Mesendoderm (in vitro differentiated cells): ENCODE results near the gene TOMM5.

Experiments used
- DNase-seq: peaks from one replicate; pipeline ENCODE4 v3.0.0; 2013
- H2AK5ac ChIP-seq: 2 replicates; pipeline ENCODE4 v1.6.1; 2013; ENCODE audit warnings: low read length, inconsistent platforms
- H2BK120ac ChIP-seq: 2 replicates; pipeline ENCODE4 v1.6.1; 2013; ENCODE audit warnings: low read depth, mild to moderate bottlenecking, low read length, moderate library complexity, mixed read lengths
- H2BK15ac ChIP-seq: replicated peaks from 2 replicates; pipeline ENCODE4 v1.6.1; 2013; ENCODE audit warnings: low read depth, mild to moderate bottlenecking, moderate library complexity
- H2BK5ac ChIP-seq: 2 replicates; pipeline ENCODE4 v1.6.1; 2013; ENCODE audit warnings: low read length, inconsistent platforms
- H3K18ac ChIP-seq: 2 replicates; pipeline ENCODE4 v1.6.1; 2013; ENCODE audit warnings: mild to moderate bottlenecking, low read length, mixed read lengths
- H3K23ac ChIP-seq: one replicate; pipeline ENCODE4 v1.6.1; 2013; ENCODE audit warnings: low read length
- H3K27ac ChIP-seq: 2 replicates; pipeline ENCODE4 v1.5.1; 2013; ENCODE audit warnings: low read depth, mild to moderate bottlenecking, inconsistent platforms, low read length, moderate library complexity
- H3K27me3 ChIP-seq: 2 replicates; pipeline ENCODE4 v1.6.1; 2013; ENCODE audit warnings: low read length, control low read depth, mild to moderate bottlenecking, inconsistent platforms; ENCODE audit not compliant: insufficient read depth, poor library complexity
- H3K36me3 ChIP-seq: 2 replicates; pipeline ENCODE4 v1.6.1; 2013; ENCODE audit warnings: low read length, inconsistent platforms; ENCODE audit not compliant: control insufficient read depth, insufficient read depth
- H3K4ac ChIP-seq: one replicate; pipeline ENCODE4 v1.6.1; 2013; ENCODE audit warnings: low read depth, mild to moderate bottlenecking, low read length, moderate library complexity
- H3K4me1 ChIP-seq: 2 replicates; pipeline ENCODE4 v1.6.1; 2013; ENCODE audit warnings: low read depth, low read length, inconsistent platforms; ENCODE audit not compliant: control insufficient read depth
- H3K4me2 ChIP-seq: 2 replicates; pipeline ENCODE4 v1.6.1; 2013; ENCODE audit warnings: low read length
- H3K4me3 ChIP-seq: 2 replicates; pipeline ENCODE4 v1.5.1; 2013; ENCODE audit warnings: mild to moderate bottlenecking, low read length
- H3K56ac ChIP-seq: one replicate; pipeline ENCODE4 v1.6.1; 2013; ENCODE audit warnings: low read length
- H3K79me1 ChIP-seq: 2 replicates; pipeline ENCODE4 v1.6.1; 2013; ENCODE audit warnings: low read length, inconsistent platforms
- H3K79me2 ChIP-seq: 2 replicates; pipeline ENCODE4 v1.6.1; 2013; ENCODE audit warnings: mild to moderate bottlenecking, low read length; ENCODE audit not compliant: control insufficient read depth, insufficient read depth
- H3K9ac ChIP-seq: 2 replicates; pipeline ENCODE4 v1.6.1; 2013; ENCODE audit warnings: low read length, inconsistent platforms
- H4K5ac ChIP-seq: one replicate; pipeline ENCODE4 v1.6.1; 2013; ENCODE audit warnings: low read length
- H4K8ac ChIP-seq: one replicate; pipeline ENCODE4 v1.6.1; 2013; ENCODE audit warnings: low read depth, mild to moderate bottlenecking, control low read depth, low read length, moderate library complexity
- WGBS: extraction: QIAGEN DNeasy Blood & Tissue Kit; methylation state at CpG from one replicate; pipeline ENCODE4 v1.1.7; 2013; ENCODE audit warnings: low lambda C conversion rate, missing lambda C conversion rate; ENCODE audit not compliant: insufficient coverage; ENCODE audit errors: extremely low coverage; 5-methylcytosine and 5-hydroxymethylcytosine counted together

The TOMM5 gene

GRCh38 chr9:37620396-37620795 is 28.0 kb upstream of the TOMM5 start:
- no peak overlapping the region for H3K18ac ChIP-seq
- no peak overlapping the region for H2BK15ac ChIP-seq
- H3K79me1 ChIP-seq: no peaks in the 10 kb centered on the region
- H3K36me3 ChIP-seq: no peaks in the 10 kb centered on the region
- no peak overlapping the region for H3K23ac ChIP-seq
- H2AK5ac ChIP-seq: no peak overlapping the region
- H3K56ac ChIP-seq: no peak overlapping the region
- H4K8ac ChIP-seq: no peak overlapping the region
- no peak overlapping the region for H3K4me2 ChIP-seq
- H3K4ac ChIP-seq: no peak overlapping the region
- H3K27ac ChIP-seq: no peak overlapping the region
- no peak overlapping the region for H4K5ac ChIP-seq
- no peak overlapping the region for H2BK120ac ChIP-seq
- no peak for DNase-seq
- no peak overlapping the region for H2BK5ac ChIP-seq
- no peak overlapping the region for H3K4me3 ChIP-seq
- H3K4me1 ChIP-seq: no peaks in the 10 kb centered on the region
- H3K9ac ChIP-seq: no peak overlapping the region
- WGBS: no CpG with 5 or more reads among the region's 1 CpG
- no peaks in the 10 kb centered on the region for H3K79me2 ChIP-seq
- H3K27me3 ChIP-seq: no peaks in the 10 kb centered on the region

GRCh38 chr9:37619806-37620205 is 27.4 kb upstream of the TOMM5 start:
- Histone ChIP-seq H3K79me1 (no peaks in the 10 kb centered on the region), H3K79me2 (no peaks in the 10 kb centered on the region), H4K5ac (no peak overlapping the region), H3K18ac (no peak overlapping the region), H3K23ac (no peak overlapping the region), H3K27ac (no peak overlapping the region), H3K4me2 (no peak overlapping the region), H2BK5ac (no peak overlapping the region), H2AK5ac (no peak overlapping the region), H3K4ac (no peak overlapping the region), H3K4me3 (no peak overlapping the region), H3K27me3 (no peaks in the 10 kb centered on the region), H2BK120ac (no peak overlapping the region), H3K4me1 (no peaks in the 10 kb centered on the region), H3K36me3 (no peaks in the 10 kb centered on the region), H4K8ac (no peak overlapping the region), H2BK15ac (no peak overlapping the region), H3K9ac (no peak overlapping the region), H3K56ac (no peak overlapping the region)
- no peak for DNase-seq
- WGBS: no CpG with 5 or more reads among the region's 3 CpGs

DNA sequence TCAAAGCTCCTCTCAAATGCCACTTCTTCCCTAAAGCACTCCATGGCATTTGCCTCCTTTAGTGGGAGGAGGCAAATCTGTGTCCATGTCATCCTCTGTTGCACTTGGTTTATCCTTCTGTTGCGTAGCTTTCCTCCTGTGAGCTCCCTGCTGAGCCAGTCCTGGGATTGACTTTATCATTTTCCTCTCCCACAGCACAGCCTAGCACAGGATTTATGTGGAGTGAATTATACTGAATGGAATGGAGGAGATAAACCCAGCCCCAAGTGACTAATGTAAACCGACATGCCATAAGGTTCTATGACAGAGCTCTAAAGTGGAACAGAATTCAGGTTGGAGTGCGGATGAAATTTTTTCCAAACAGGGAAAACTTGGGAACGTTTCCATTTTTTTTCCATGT is 26.4 kb upstream of the TOMM5 start:
- H3K4me3 ChIP-seq: no peak overlapping the region
- H3K56ac ChIP-seq: no peak overlapping the region
- H3K79me1 ChIP-seq: no peaks in the 10 kb centered on the region
- no peaks in the 10 kb centered on the region for H3K4me1 ChIP-seq
- H3K23ac ChIP-seq: no peak overlapping the region
- no peak overlapping the region for H4K8ac ChIP-seq
- H3K27ac ChIP-seq: no peak overlapping the region
- peak; percentile 4 for DNase-seq
- H3K4me2 ChIP-seq: no peak overlapping the region
- H2BK5ac ChIP-seq: no peak overlapping the region
- H3K27me3 ChIP-seq: no peaks in the 10 kb centered on the region
- H3K18ac ChIP-seq: no peak overlapping the region
- no peak overlapping the region for H3K9ac ChIP-seq
- no peaks in the 10 kb centered on the region for H3K79me2 ChIP-seq
- H2BK15ac ChIP-seq: no peak overlapping the region
- no peak overlapping the region for H2BK120ac ChIP-seq
- no peak overlapping the region for H4K5ac ChIP-seq
- no peak overlapping the region for H3K4ac ChIP-seq
- H2AK5ac ChIP-seq: no peak overlapping the region
- WGBS: no CpG with 5 or more reads among the region's 4 CpGs
- no peaks in the 10 kb centered on the region for H3K36me3 ChIP-seq

- WGBS: no CpG with 5 or more reads among the region's 4 CpGs
- Histone ChIP-seq H3K4me2 (no peak overlapping the region), H4K8ac (no peak overlapping the region), H4K5ac (no peak overlapping the region), H2BK15ac (no peak overlapping the region), H2BK120ac (no peak overlapping the region), H3K27ac (no peak overlapping the region), H3K4me1 (no peaks in the 10 kb centered on the region), H3K79me1 (no peaks in the 10 kb centered on the region), H3K4ac (no peak overlapping the region), H3K18ac (no peak overlapping the region), H3K36me3 (no peaks in the 10 kb centered on the region), H3K56ac (no peak overlapping the region), H3K79me2 (no peaks in the 10 kb centered on the region), H3K27me3 (no peaks in the 10 kb centered on the region), H3K4me3 (no peak overlapping the region), H3K9ac (no peak overlapping the region), H2AK5ac (no peak overlapping the region), H3K23ac (no peak overlapping the region), H2BK5ac (no peak overlapping the region)
- peak; percentile 85 for DNase-seq
Observed at GRCh38 chr9:37617832-37618231, 25.4 kb upstream of the TOMM5 start.

DNA sequence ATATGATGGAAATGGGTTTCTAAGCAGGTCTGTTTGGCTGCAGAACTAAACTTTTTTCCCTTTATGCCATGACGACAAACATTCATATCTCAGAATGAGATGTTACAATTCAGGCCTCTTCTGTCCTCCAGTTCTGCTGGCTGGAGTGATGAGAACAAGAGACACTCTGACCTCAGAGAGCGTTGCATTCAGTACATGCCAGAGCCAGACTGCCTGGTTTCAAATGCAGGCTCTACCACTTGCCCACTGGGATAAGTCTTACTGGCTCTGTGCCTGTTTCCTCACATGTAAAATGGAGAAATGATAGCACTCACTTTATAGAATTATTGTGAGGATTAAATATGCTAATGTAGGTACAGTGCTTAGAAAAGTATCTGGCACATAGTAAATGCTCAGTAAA is 24.8 kb upstream of the TOMM5 start:
- no peak overlapping the region for H4K8ac ChIP-seq
- H2AK5ac ChIP-seq: no peak overlapping the region
- H3K27ac ChIP-seq: no peak overlapping the region

DNA sequence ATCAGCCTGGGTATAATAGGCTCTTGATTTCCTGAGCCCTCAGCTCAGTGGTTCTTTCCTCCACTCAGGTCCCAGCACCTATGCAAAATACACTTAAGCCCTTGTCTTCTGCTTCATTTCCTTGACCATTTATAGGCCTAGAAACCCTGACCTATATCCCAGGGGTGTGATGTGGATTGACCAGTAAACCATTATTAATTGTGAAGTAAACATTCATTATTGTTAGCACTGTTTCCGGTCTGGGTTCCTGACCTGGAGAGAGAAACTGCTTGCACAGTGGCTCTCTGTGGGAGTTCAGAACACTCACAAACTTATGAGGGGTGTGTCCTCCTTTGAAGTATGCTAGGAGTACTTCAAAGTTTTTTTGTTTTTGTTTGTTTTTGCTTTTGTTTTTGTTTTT is 19.6 kb upstream of the TOMM5 start:
- Histone ChIP-seq H3K79me2 (no peaks in the 10 kb centered on the region), H3K36me3 (no peaks in the 10 kb centered on the region), H3K18ac (no peak overlapping the region), H3K4ac (no peak overlapping the region), H3K4me2 (no peak overlapping the region), H3K56ac (no peak overlapping the region), H3K79me1 (no peaks in the 10 kb centered on the region), H3K9ac (no peak overlapping the region), H3K4me3 (no peak overlapping the region), H3K23ac (no peak overlapping the region), H2AK5ac (no peak overlapping the region), H3K4me1 (no peaks in the 10 kb centered on the region), H2BK120ac (no peak overlapping the region), H4K8ac (no peak overlapping the region), H3K27me3 (no peaks in the 10 kb centered on the region), H3K27ac (no peak overlapping the region), H4K5ac (no peak overlapping the region), H2BK5ac (no peak overlapping the region), H2BK15ac (no peak overlapping the region)
- WGBS: no CpG with 5 or more reads among the region's 1 CpG
- DNase-seq: no peak

More for the DNA sequence above, 24.8 kb upstream of the TOMM5 start:
- H3K4me1 ChIP-seq: no peaks in the 10 kb centered on the region
- no peak overlapping the region for H3K56ac ChIP-seq
- no peak overlapping the region for H4K5ac ChIP-seq
- H3K79me1 ChIP-seq: no peaks in the 10 kb centered on the region
- no peaks in the 10 kb centered on the region for H3K79me2 ChIP-seq
- H3K4me2 ChIP-seq: no peak overlapping the region
- WGBS: no CpG with 5 or more reads among the region's 2 CpGs
- no peak for DNase-seq
- no peaks in the 10 kb centered on the region for H3K36me3 ChIP-seq
- H2BK15ac ChIP-seq: no peak overlapping the region
- H3K27me3 ChIP-seq: no peaks in the 10 kb centered on the region
- H3K18ac ChIP-seq: no peak overlapping the region
- H3K9ac ChIP-seq: no peak overlapping the region
- H3K23ac ChIP-seq: no peak overlapping the region
- H3K4me3 ChIP-seq: no peak overlapping the region
- H3K4ac ChIP-seq: no peak overlapping the region
- no peak overlapping the region for H2BK5ac ChIP-seq
- no peak overlapping the region for H2BK120ac ChIP-seq
